ENCODE data around the gene ARHGAP6. TPM values are rescaled to one million over a fixed set of nuclear protein-coding genes. Genes with fewer than 3 reads are reported as not detected.
A peak's percentile ranks its signal among the peaks of the same experiment; 100 is the strongest.

Gene ARHGAP6
- total and polyA plus RNA-seq, 2 experiments from 2014 or later = 0.26 to 0.59 TPM

GRCh38 chrX:11541510-11541909 is 124.2 kb downstream of the ARHGAP6 start (continued):
- no peak for TF ChIP-seq ZNF462 (CRISPR knock-in tag; IDR thresholded peaks at IDR 0.05)
- TF ChIP-seq CREB1 (CRISPR knock-in tag; IDR thresholded peaks at IDR 0.05; ENCODE audit: low read depth) = no peak
- TF ChIP-seq NANOG (IDR thresholded peaks at IDR 0.05; ENCODE audit: borderline replicate concordance) = no peak
- TF ChIP-seq, protein P1, sequence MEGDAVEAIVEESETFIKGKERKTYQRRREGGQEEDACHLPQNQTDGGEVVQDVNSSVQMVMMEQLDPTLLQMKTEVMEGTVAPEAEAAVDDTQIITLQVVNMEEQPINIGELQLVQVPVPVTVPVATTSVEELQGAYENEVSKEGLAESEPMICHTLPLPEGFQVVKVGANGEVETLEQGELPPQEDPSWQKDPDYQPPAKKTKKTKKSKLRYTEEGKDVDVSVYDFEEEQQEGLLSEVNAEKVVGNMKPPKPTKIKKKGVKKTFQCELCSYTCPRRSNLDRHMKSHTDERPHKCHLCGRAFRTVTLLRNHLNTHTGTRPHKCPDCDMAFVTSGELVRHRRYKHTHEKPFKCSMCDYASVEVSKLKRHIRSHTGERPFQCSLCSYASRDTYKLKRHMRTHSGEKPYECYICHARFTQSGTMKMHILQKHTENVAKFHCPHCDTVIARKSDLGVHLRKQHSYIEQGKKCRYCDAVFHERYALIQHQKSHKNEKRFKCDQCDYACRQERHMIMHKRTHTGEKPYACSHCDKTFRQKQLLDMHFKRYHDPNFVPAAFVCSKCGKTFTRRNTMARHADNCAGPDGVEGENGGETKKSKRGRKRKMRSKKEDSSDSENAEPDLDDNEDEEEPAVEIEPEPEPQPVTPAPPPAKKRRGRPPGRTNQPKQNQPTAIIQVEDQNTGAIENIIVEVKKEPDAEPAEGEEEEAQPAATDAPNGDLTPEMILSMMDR (conservative IDR thresholded peaks at IDR 0.05; ENCODE audit: low read depth in 2 of 2) = no peak
- no peak for TF ChIP-seq STAT1 (IDR thresholded peaks at IDR 0.05; ENCODE audit: unreplicated experiment)
- TF ChIP-seq JUNB (IDR thresholded peaks at IDR 0.05; ENCODE audit: unreplicated experiment) = no peak

- no peaks in the 10 kb centered on the region for H3F3A ChIP-seq (replicated peaks; ENCODE audit: low read depth)
- Mint-ChIP-seq H3K4me3 (no peak overlapping the region), H3K36me3 (ENCODE audit: low read depth) (no peaks in the 10 kb centered on the region), H3K27ac (no peak overlapping the region), H3K9me3 (no peaks in the 10 kb centered on the region), H3K27me3 (ENCODE audit: insufficient read depth, low read depth, poor library complexity) (peaks cover 2% of the 10 kb centered on the region), H3K4me1 (no peaks in the 10 kb centered on the region)
- no peak overlapping the region for H3K4me2 ChIP-seq
- no peaks in the 10 kb centered on the region for H3K9me2 ChIP-seq (ENCODE audit: insufficient read depth)
- H3K27me3 ChIP-seq (ENCODE audit: insufficient read depth) = peaks cover 44% of the 10 kb centered on the region
- no peaks in the 10 kb centered on the region for H4K20me1 ChIP-seq (replicated peaks; ENCODE audit: insufficient read depth)
- H3K79me2 ChIP-seq (replicated peaks; ENCODE audit: insufficient read depth) = no peaks in the 10 kb centered on the region
- H3K4me1 ChIP-seq (ENCODE audit: insufficient read depth) = no peaks in the 10 kb centered on the region
- no peaks in the 10 kb centered on the region for H3K36me3 ChIP-seq (ENCODE audit: insufficient read depth)
- DNase-seq (ENCODE audit: low spot score) = no peak
- peak; percentile 33; the same call in 2 of the 3 replicates for ATAC-seq
- H3K27ac ChIP-seq (ENCODE audit: low read depth) = no peak overlapping the region
- no peak overlapping the region for H3K4me3 ChIP-seq
- H2AFZ ChIP-seq = no peak overlapping the region
- TF ChIP-seq STAT1 (IDR thresholded peaks at IDR 0.05; ENCODE audit: unreplicated experiment) (no peak), ZNF114 (CRISPR knock-in tag; IDR thresholded peaks at IDR 0.05) (no peak), CREB1 (CRISPR knock-in tag; IDR thresholded peaks at IDR 0.05; ENCODE audit: low read depth) (no peak), EZH2 (IDR thresholded peaks at IDR 0.05; ENCODE audit: low read depth, unreplicated experiment) (no peak), NANOG (IDR thresholded peaks at IDR 0.05; ENCODE audit: borderline replicate concordance) (no peak), POLR2AphosphoS5 (IDR thresholded peaks at IDR 0.05; ENCODE audit: low read depth) (no peak), JUNB (IDR thresholded peaks at IDR 0.05; ENCODE audit: unreplicated experiment) (no peak), ZNF331 (CRISPR knock-in tag; IDR thresholded peaks at IDR 0.05; ENCODE audit: low read depth) (no peak), EZH2phosphoT487 (IDR thresholded peaks at IDR 0.05; ENCODE audit: unreplicated experiment) (no peak), ETS1 (IDR thresholded peaks at IDR 0.05) (no peak)
- TF ChIP-seq, protein P1 (conservative IDR thresholded peaks at IDR 0.05; ENCODE audit: low read depth in 2 of 2) = no peak
Observed at GRCh38 chrX:11540532-11541377, 125.0 kb downstream of the ARHGAP6 start.
